Measurements from ENCODE around the gene ERCC1. TPM values are rescaled to one million over a fixed set of nuclear protein-coding genes. Genes with fewer than 3 reads are reported as not detected.

The ERCC1 gene
- total RNA-seq, 6 donors from 2014 or later: 53.7 to 102 (median 76.2) TPM

DNA sequence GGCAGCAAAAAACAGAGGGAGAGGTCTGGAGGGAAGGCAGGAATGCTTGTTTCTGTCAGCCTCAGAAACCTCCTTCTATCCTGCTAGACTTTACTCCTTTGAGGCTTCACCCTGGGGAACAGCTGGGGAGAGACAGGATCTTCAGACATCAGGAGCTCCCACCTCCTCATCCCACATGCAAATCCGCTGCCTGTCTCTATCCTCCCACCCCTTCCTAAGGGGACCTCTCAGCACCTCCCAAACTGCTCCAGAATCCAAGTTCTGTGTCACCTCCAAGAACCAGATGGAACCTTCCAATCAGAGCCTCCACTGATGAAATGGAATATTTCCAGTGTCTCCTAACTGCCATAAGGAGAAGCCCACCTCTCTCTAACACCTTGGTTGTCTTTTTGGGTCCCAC is 43.6 kb downstream of the ERCC1 start:
- H3K36me3 ChIP-seq: peaks cover 0 to 15% (median 0%) of the 10 kb centered on the region in 4 donors
- H3K27ac ChIP-seq: no peak overlapping the region
- no peak overlapping the region for H3K4me3 ChIP-seq
- peaks cover 0 to 7% (median 4%) of the 10 kb centered on the region in 4 donors for H3K4me1 ChIP-seq
- DNase-seq (no peak), ATAC-seq (ENCODE audit: low FRiP score in 2 of 2) (no peak)
- TF ChIP-seq POLR2AphosphoS5 (IDR thresholded peaks at IDR 0.05) (no peak), EP300 (IDR thresholded peaks at IDR 0.05) (no peak), POLR2A (IDR thresholded peaks at IDR 0.05) (no peak)
- TF ChIP-seq, protein P1, sequence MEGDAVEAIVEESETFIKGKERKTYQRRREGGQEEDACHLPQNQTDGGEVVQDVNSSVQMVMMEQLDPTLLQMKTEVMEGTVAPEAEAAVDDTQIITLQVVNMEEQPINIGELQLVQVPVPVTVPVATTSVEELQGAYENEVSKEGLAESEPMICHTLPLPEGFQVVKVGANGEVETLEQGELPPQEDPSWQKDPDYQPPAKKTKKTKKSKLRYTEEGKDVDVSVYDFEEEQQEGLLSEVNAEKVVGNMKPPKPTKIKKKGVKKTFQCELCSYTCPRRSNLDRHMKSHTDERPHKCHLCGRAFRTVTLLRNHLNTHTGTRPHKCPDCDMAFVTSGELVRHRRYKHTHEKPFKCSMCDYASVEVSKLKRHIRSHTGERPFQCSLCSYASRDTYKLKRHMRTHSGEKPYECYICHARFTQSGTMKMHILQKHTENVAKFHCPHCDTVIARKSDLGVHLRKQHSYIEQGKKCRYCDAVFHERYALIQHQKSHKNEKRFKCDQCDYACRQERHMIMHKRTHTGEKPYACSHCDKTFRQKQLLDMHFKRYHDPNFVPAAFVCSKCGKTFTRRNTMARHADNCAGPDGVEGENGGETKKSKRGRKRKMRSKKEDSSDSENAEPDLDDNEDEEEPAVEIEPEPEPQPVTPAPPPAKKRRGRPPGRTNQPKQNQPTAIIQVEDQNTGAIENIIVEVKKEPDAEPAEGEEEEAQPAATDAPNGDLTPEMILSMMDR (IDR thresholded peaks at IDR 0.05): no peak
- H3K27me3 ChIP-seq: peaks cover 0 to 7% (median 1%) of the 10 kb centered on the region in 4 donors
- WGBS, 2 donors: 92 to 100% methylated on average over 1 of the region's 1 CpG
- no peaks in the 10 kb centered on the region for H3K9me3 ChIP-seq

DNA sequence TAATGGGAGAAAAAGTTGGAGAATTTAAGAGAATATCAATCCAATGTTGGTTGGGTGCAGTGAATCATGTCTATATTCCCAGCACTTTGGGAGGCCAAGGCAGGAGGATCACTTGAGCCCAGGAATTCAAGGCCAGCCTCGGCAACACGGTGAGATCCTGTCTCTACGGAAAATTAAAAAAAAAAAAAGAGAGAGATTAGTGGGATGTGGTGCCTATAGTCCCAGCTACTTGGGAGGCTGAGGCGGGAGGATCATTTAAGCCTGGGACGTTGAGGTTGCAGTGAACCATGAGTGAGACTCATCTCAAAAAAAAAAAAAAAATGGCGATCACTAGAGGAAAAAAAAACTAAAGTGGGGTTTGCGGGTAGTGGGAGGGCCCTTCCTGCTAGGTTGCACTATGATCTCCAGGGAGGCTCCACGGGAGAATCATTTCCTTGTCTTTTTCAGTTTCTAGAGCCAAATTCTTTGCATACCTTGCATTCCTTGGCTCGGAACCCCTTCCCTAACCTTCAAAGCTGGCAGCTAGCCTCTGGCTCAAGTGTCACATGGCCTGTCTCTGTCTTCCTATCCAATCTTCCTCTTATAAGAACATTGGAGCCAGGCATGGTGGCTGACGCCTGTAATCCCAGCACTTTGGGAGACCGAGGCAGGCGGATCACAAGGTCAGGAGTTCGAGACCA is 47.5 kb downstream of the ERCC1 start:
- Histone ChIP-seq H3K4me1 (peaks cover 0 to 7% (median 3%) of the 10 kb centered on the region in 4 donors), H3K27ac (peak overlapping the region in 1 of 4 donors; percentile 7), H3K27me3 (no peaks in the 10 kb centered on the region), H3K9me3 (no peaks in the 10 kb centered on the region), H3K4me3 (no peak overlapping the region), H3K36me3 (peaks cover 0 to 5% (median 0%) of the 10 kb centered on the region in 4 donors)
- no peak for TF ChIP-seq POLR2A (IDR thresholded peaks at IDR 0.05)
- TF ChIP-seq, protein P1 (IDR thresholded peaks at IDR 0.05): no peak
- TF ChIP-seq EP300 (IDR thresholded peaks at IDR 0.05): no peak
- TF ChIP-seq POLR2AphosphoS5 (IDR thresholded peaks at IDR 0.05): no peak
- peak; percentile 78 to 83 for ATAC-seq (ENCODE audit: low FRiP score in 2 of 2)
- no peak for DNase-seq
- WGBS, 2 donors: 53 to 54% methylated on average over 13 of the region's 13 CpGs

DNA sequence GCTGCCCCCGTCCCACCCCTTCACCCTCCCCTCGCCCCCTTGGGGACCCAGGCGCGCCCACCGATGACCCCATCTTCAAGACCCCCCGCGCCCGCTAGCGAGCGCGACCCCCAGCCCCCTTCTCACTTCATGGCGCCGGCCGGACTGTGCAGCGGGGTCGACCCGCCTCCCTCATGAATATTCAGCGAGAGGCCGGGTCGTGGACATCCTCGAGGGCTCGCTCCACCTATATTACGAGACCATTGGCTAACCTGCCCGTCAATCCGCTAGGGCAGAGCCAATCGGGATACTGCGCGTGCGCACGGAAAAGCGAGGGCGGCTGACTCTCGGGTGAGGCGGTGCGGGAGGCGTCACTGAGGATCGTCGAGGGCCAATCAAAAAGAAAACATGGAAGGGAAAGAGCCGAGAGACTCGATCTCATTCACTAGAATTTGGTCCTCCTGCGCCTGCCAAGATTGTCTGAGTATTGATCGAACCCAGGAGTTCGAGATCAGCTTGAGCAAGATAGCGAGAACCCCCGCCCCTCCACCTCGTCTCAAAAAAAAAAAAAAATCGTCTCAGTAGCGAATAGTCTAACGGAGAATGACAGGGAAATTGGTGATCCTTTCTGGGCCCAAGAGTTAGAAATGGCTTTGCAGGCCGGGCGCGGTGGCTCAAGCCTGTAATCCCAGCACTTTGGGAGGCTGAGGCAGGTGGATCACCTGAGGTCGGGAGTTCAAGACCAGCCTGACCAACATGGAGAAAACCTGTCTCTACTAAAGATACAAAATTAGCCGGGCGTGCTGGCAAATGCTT is 53.1 kb downstream of the ERCC1 start, which contains the start of gene ERCC2:
Gene ERCC2, minus strand, starts transcription at position 164 of the 795 bp plus-strand sequence. Its CDS starts 33 bp downstream, at position 131.
- TF ChIP-seq, protein P1 (IDR thresholded peaks at IDR 0.05): no peak
- TF ChIP-seq EP300 (IDR thresholded peaks at IDR 0.05): no peak
- TF ChIP-seq POLR2A (IDR thresholded peaks at IDR 0.05): peak in 1 of 4 donors; percentile 41
- TF ChIP-seq POLR2AphosphoS5 (IDR thresholded peaks at IDR 0.05): peak in 1 of 2 donors; percentile 69
- Histone ChIP-seq H3K27me3 (no peaks in the 10 kb centered on the region), H3K9me3 (no peaks in the 10 kb centered on the region), H3K4me1 (peaks cover 6 to 17% (median 11%) of the 10 kb centered on the region in 4 donors), H3K27ac (peak within 1 kb of the TSS; percentile 76 to 82 (median 80)), H3K4me3 (peak within 1 kb of the TSS; percentile 84 to 99 (median 94)), H3K36me3 (peaks cover 0 to under 1% (median 0%) of the 10 kb centered on the region in 4 donors)
- 7 to 9% methylated on average over 28 to 38 of the region's 55 CpGs for WGBS, 2 donors
- DNase-seq (peak; percentile 95 to 96), ATAC-seq (ENCODE audit: low FRiP score in 2 of 2) (peak; percentile 98 to 99)

DNA sequence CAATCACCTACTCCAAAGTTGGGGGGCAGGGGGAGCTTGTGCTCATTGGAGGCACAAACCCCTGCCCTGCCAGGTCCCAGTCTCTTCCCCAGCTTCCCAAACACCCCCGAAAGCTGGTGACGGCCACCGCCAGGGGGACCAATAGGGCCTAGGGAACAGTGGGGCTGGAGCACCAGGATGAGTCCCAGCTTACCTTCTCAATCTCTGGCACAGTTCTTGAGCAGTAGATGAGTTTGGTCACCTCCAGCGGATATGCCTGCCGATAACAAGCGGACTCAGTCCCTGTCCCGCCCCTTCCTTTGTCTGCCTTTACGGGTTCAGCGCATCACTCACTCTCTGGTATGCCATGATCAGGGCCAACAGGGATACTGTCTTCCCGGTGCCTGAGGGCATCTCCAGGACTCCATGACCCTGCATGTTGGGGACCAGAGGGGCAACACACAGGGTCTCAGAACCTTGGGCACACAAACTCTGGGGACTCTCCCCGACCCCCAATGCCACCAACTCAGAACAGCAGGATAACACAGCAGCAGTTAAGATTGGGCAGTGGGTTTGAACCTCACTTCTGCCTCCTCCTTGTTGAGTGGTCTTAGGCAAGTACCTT is 54.9 kb downstream of the ERCC1 start:
- TF ChIP-seq, protein P1 (IDR thresholded peaks at IDR 0.05): no peak
- TF ChIP-seq POLR2A (IDR thresholded peaks at IDR 0.05) (no peak), EP300 (IDR thresholded peaks at IDR 0.05) (no peak), POLR2AphosphoS5 (IDR thresholded peaks at IDR 0.05) (no peak)
- WGBS, 2 donors: 92 to 93% methylated on average over 10 to 11 of the region's 11 CpGs
- no peak for ATAC-seq (ENCODE audit: low FRiP score in 2 of 2)
- Histone ChIP-seq H3K36me3 (peaks cover 0 to 15% (median under 1%) of the 10 kb centered on the region in 4 donors), H3K4me3 (no peak overlapping the region), H3K27ac (no peak overlapping the region), H3K9me3 (no peaks in the 10 kb centered on the region), H3K4me1 (peaks cover 6 to 17% (median 11%) of the 10 kb centered on the region in 4 donors), H3K27me3 (no peaks in the 10 kb centered on the region)
- DNase-seq: no peak
